GM21515 (cell line): ENCODE measurements around the gene TSPAN10.
"Not testable (repeated sequence)": the region's sequence is repeated elsewhere in the genome, so short reads cannot be mapped to it uniquely, and the experiment has no call there.

Source experiments
- ATAC-seq: cut with Tn5 transposase; IDR thresholded peaks from one replicate; pipeline ENCODE4 v1.9.1; 2021; ENCODE audit not compliant: unreplicated experiment

The TSPAN10 gene

DNA sequence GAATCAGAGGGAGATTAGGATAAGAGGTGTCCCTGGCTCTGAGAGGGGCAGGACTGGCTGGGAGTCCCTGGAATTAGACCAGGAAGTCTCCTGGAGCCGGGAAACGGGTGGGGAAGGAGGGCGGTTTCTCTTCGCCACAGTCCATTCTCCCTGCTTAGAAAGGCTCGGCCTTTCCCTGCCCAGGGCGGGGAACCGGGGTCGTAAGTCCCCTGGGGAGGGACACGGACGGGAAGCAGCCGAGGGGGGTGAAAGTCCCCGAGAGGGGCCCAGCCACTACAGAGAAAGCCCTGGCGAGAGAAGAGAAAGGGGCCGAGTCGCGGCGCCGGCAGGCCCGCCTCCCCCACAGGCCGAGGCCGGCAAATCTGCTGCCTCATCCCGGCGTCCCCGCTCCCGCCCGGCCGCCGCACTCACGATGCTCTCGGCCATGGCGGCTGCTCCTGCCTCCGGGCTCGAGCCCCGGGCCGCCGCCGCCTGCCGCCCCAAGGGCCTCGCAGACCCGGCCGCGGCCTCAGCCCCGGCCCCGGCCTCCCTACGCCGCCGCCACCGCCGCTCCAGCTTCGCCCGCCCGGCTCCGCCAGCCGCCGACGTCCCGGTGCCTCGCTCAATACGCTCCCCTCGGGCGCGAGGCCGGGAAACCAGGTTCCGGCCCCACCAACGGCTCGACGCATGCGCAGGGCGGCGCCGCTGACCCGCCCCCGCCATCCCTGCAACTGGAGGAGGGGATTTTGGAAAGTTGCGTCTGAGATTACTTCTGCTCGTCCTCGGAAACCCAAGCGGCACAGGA lies at the start of gene TSPAN10, which contains the start of gene NPLOC4:
TSS of gene TSPAN10 (plus strand) at position 692 of the 784 bp plus-strand sequence. CDS start 5,217 bp downstream, outside the sequence.
TSS of gene NPLOC4 (minus strand) at position 608 of the 784 bp plus-strand sequence. CDS start at position 426, 182 bp downstream.
- peak; percentile 84 for ATAC-seq

DNA sequence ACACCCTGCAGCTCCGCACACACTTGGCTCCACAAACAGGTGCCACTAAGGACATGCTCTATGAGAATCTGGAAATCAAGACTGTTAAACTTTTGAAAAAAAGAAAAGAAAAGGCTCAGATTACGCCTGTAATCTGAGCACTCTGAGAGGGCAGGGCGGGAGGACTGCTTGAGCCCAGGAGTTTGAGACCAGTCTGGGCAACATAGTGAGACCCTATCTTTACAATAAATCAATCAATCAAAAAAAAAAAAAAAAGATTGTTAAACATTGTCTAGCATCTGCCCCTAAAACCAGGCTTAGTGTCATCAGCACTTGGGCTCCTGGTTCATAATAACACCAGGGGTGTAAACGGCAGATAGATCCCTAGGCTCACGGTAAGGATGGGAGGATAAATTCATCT lies 47.4 kb upstream of the TSPAN10 start:
- ATAC-seq: no peak

DNA sequence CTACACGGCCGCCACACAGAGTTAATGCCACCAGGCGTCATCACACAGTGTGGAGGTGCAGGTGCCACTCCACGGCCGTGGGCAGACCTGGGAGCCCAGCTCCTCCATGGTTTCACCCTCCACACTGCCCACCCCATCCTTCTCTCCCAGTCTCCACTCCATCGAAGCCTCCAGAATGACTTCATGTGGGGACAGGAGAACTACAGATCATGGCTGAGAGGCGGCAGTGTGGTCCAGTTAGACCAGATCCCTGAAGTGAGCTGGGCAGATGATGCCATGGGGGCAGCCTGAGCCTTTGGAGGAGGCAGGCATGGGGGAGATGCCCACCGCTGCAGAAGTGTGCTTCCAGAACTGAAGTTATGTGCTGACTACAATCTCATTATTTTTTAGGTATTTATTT lies 46.9 kb upstream of the TSPAN10 start:
- ATAC-seq: no peak

DNA sequence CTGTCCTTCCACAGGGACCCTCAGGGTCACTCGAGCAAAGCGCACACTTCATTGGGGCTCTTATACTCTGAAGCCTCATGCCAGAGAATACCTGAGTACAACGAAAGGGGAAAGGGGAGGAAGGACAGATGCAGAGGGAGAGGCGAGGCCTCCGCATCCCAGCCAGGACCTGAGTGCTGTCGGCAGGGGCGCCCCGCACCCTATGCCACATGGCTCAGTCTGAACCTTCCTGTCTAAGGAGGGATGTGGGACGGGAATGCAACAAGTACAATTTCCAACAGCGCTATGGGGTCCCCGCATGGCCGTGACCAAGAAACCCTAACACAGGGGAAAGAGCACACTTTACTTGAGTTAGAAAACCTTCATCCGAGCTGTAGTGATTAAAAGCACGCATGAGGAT lies 45.0 kb upstream of the TSPAN10 start:
- ATAC-seq: no peak

DNA sequence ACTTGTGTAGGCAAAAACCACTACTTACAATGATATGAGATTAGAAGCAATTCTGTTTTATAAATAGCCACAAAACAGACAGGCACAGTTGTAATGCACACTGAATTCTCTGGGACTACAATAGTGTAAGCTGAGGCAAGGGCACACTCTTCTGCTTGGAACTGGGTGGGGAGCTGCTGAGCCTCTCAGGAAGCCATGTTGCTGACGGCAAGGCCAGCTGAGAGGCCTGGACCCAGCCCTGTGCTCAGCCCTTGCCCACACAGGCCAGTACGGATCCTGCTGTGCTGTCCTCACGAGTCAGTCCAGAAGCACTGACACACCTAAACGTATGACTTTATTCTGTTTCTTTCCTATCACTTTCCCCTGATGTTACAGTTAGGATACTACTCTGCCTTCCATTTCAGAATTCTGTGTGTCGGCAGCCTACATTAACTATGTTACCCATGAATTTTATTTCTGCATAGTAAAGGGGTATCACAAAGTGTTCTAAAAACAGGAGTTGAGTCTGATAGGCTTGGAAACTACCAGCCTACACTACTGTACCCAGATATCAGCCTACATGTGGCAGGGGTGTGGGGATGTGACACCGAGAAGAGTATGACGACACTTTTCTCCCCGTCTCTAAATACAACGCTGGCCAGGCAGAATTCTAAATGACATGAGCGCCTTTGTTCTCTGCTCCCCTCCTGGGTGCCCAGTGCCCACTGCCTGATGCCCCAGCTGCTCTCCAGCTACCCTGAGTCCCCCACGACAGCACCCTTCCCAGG lies 43.7 kb upstream of the TSPAN10 start:
- ATAC-seq: no peak

DNA sequence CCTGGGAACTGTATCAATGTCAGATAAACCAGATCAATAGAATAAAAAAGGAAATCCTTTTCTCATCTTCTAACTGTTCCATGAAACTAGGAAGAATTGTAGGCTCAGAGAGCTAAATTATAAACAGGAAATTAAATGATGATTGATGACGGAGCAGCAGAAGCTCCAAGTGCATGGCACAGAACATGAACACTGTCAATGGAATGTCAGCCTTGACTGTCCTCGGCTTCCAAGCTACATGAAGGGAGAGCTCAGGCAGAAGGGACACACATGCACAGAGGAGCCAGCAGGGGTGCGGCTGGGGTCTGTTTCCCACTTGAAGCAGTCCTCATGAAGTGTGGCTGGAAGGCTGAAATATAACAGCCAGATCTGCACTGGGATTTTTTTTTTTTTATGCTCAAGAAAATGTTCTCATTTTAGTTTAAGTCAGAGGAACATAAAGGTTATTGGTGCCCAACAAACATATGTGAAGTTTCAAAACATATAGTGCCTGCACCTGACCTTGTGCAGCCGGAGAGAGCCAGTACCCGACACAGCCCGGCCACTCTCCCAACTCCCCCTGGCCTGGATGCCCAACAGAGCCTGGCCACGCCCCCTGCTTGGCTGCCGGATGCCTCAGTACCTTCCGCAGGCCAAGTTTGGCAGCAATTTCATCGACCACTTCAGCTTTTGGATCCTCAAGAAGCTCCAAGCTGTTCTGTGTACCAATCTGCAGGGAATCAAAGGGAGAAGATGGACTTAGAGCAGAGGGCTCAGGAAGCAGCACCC lies 37.1 kb upstream of the TSPAN10 start:
- no peak for ATAC-seq

DNA sequence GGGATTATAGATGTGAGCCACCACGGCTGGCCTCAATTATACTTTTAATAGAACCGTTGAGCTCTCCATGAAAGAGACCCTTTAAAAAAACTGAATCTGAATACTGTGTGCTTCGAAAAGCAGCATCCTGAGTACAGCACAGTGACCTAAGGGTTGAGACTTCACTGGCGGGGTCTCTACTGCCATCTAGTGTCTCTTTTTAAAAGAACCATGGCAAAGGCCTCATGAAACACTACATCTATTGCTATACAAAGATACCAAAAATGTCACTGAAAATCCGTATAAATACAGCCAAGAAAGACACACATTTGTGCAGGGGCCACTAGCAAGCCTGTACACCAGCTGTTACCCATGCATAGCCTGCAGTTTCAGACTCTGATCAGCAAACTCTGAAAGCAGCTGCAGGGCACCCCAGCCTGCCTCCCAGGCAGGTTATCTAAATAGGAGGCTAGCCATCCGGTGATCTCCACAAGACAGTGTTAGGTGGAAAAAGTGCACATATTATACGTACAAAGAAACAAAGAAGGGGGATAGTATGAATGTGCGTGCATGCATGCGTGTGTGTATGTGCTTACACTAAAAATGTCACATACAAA lies 35.4 kb upstream of the TSPAN10 start:
- ATAC-seq: no peak

DNA sequence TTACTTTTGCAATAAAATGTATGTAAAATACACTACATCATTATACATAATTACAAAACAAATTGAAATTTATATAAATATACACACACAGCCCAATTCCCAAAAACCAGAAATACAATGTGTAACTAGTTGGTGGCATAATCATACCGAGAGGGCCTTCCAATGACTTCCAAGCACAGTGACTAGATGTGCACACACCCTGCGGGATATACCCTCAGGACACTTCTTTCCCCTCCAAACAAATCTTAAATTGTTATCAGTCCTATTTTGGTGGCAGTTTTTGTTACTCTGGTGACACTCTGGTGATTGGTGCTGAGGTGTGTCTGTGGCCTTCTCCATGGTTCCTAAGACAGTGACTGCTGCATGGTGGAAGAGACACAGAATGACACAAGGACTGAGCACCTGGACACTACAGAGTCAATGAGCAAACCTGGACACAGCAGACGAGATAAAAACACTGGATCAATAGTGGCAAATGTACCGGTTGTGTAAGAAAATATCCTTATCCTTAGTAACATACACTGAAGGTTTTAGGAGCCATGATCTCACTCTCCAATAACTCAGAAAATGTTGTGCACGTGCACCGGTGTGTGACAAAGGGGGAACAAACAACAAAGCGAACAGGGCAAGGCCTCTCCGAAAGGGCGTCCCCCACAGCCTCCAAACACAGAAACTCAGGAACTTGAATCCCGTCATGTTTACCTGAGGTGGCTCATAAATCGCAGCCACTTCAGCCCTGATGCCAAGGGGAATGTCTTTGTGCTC lies 33.0 kb upstream of the TSPAN10 start:
- ATAC-seq: no peak

DNA sequence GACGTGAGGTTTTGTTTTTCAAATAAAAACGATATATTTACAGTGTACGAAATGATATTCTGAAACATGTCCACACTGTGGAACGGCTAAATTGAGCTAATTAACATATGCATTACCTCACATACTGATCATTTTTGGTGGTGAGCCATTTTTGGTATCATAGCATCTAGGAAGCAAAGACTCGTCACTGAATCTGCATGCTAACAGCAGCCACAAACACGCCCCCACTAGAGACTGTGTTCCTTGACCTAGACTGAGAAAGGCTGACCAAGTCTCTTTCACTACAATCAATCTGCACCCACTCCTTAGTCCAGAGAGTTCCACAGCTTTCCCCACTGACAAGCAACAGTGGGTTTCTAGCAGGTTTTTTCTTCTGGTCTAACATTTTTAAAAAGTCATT lies 29.6 kb upstream of the TSPAN10 start:
- ATAC-seq: no peak

DNA sequence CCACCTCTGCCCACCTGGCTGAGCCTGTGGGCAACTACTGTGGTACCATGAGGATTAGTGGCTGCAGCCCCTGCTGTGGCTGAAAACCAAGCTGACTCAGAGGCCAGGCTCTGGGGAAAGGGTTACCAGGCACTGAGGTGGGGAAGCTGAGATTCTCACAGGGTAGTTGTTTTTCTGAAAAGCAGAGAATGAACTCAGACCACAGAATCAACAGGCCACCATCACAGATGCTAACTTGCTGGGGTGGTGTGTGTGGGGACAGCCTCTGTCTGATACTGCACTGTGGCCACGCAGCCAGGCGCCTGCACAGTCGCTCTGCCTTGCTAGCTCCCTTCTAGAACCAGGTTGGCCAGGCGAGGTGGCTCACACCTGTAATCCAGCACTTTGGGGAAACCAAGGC lies 28.9 kb upstream of the TSPAN10 start:
- no peak for ATAC-seq

DNA sequence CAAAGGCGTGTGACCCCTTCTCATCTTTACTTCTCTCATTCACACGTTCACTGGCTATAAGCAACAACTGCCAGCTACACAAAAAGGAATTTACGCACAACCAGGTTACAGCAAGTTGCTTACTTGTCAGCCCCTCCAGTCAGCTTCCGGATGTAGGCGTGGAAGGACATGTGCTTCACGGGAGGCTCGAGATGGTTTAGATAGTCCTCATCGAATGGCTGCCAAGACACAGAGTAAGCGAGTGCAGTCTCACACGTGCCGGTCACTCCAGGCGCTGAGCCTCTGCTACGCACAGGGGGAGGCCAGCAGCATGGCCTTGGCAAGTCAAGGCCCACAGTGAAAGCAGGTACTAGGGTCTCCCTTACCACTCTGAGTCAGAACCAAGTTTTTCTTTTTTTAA lies 28.4 kb upstream of the TSPAN10 start:
- ATAC-seq: no peak

DNA sequence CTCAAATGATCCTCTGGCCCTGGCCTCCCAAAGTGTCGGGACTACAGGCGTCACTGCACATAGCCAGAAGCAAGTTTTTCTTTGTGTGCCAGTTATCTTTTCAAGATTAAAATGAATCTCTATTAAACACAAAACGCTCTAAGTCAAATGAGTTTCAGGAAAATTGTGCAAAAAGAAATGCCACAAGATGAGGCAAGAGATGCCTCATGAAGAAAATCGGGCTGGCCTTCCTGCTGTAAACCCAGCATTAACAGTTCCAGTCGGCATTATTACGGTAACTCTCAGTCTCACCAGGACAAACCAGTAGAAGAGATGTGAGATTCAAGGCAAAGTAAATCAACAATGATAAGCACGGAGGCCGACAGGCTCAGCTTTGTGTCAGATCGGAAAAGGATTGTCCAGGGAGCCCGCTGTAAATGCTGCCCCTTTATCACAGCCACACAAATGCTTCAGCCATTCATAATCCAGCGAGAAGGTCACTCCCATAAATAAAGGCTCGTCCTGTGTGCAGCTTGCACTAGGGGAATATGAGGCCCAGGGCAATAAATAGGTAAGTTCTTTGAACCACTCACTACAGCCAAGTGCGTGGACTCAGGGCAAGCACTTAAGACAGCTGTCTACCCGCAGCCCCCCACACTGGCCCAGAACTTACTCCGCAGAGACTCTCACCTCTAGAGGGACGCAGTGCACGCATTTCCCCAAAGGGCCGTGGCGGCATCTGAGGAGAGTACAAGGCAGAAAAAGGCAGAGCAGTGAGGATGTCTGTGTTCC lies 27.3 kb upstream of the TSPAN10 start:
- ATAC-seq: no peak

DNA sequence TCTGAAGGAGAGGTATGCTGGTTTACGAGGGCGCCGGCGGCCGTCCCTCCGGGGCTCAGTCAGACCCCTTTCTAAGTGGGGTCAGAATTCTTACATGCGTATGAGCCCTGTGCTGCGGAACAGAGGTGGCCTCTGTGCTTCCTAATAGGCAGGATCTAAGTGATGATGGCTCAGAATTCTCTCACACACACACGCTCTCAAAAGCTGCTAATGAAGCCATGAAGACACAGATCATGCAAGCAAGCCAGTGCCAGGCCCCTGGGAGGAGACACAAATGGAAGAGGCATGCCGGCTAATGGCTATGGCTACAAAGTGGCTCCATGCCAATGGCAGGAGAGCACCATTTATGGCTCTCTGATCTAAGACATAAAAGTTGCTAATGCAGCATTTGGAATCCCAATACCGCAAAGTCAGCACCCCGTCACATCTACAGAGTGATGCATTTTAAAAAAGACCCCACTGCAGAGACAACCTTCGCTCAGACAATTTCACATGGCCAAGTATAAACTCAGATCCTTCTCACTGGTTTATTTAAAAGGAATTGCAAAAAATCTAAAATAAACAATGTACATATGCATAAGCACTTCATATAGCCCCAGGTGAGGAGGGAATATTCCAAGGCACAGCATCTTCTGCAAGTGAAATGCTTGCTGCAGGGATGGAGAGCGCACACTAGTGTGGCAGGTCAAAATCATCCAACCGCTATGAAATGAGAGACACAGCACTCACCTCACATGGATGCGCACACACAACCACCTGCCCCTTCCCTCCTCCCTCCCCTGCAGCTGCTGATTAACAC lies 24.6 kb upstream of the TSPAN10 start:
- no peak for ATAC-seq

DNA sequence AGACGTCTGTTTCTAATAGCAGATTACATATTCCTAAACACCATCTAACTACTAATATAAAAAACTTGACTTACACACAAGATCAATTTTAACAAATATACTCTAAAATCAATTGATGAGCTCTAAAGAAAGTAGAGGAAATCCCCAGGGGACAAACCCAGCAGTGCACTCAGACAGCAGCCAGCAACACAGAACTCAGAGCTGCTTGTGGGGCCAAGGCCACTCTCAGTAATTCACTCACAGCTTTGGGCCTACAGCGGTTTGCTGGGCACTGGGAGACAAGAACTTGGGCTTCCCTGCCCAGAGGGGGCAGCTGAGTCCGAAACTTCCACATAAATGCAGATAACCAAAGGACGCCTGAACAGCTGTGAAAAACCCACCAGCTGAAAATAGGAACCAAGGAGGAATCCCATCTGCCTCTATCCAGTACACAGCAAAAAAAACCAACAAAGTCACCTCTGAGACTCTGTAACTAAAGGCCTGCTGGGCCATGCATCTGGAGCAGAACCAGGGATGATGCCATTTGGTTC lies 21.5 kb upstream of the TSPAN10 start:
- ATAC-seq: no peak

DNA sequence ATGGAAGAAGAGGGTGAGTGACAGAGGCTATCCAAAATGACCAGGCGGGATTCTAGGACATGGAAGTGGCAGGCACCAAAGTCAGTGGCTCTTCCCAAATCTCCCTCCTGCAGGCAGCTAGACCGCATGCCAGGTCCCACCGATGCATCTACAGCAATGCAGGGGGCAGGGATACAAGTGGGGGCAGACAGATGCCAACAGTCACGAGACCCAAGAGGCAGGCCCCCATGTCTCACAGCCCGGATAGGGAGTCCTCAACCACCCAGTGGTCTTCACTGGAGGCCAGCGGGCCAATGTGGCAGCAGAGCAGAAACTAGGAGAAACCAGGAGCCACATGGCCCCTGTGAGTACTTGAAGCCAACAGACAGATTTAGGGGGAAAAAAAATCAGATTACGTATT lies 20.1 kb upstream of the TSPAN10 start:
- no peak for ATAC-seq

DNA sequence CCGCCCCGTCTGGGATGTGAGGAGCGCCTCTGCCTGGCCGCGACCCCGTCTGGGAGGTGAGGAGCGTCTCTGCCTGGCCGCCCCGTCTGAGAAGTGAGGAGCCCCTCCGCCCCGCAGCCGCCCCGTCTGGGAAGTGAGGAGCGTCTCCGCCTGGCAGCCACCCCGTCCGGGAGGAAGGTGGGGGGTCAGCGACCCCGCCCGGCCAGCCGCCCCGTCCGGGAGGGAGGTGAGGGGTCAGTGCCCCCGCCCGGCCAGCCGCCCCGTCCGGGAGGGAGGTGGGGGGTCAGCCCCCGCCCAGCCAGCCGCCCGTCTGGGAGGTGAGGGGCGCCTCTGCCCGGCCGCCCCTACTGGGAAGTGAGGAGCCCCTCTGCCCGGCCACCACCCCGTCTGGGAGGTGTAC lies 18.7 kb upstream of the TSPAN10 start:
- not testable (repeated sequence) for ATAC-seq

DNA sequence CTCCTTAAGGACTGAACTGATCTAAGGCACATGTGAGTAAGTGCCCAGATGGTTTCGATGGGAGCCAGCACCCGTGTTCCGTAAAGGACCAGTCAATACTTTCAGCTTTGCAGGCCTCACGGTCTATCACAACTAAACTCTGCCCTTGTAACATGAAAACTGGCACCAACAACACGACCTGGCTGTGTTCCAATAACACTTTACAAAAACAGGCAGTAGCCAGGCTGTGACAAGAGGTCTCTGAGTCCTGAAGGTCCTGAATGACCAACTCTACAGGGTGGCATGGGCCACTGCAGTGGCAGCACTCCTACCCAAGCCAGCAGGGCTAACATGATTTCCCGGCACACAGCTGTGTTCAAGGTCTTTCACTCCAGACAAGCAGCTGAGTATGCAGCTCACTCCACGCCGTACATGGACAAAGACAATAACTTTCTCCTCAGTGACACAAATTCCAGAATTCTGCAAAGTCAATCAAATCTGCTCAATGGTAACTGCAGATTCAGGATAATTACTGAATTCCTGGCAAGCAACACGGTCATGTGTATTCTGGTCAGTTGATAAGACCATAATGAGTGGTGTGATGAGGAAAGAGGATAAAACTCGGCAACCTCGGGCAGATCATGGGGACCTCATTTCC lies 15.4 kb upstream of the TSPAN10 start:
- ATAC-seq: no peak

DNA sequence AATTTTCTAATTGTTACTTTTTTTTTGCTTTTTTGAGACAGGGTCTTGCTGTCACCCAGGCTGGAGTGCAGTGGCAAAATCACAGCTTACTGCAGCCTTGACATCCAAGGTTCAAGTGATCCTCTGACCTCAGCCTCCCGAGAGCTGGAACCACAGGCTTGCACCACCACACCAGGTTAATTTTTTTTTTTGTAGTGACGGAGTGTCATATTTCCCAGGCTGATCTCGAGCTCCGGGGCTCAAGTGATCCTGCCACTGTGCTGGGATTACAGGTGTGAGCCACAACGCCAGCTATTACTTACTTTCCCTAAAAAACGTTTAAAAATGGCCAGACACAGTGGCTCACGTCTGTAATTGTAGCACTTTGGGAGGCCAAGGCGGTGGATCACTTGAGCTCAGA lies 6.7 kb upstream of the TSPAN10 start:
- no peak for ATAC-seq
